ENCODE measurements around the gene ROR2. TPM values are rescaled to one million over a fixed set of nuclear protein-coding genes. Genes with fewer than 3 reads are reported as not detected.

ROR2 gene
- total and polyA plus RNA-seq, 2 donors (not counting 3 experiments of a cell fraction or from before 2014, with no cell fraction given): not detected

DNA sequence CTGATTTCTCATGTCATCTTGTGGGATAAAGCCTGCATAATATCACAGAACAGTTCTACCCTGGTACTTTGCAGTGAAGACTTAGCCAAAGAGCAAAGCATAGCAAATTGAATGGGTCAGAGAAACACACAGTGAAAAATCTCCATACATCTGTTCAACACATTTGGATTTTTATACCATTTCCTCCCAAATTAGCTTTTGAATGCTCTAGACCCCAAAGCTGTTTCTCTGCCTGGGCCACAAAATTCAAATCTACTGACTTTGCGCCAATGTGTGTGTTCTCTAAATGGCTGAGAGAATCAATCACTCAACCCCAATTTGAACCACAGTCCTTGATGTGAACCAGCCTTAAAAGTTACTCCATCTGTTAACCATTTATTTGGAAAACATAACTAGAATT lies 289.5 kb downstream of the ROR2 start:
- TF ChIP-seq JUN (IDR thresholded peaks at IDR 0.05; ENCODE audit: borderline replicate concordance, insufficient read depth, insufficient read length, low read depth): no peak
- no peak for TF ChIP-seq POLR2AphosphoS5 (IDR thresholded peaks at IDR 0.05; ENCODE audit: insufficient read depth, low read depth, low read length)
- no peak for TF ChIP-seq POLR2A (IDR thresholded peaks at IDR 0.05; ENCODE audit: low read depth, low read length)
- TF ChIP-seq, protein P1, sequence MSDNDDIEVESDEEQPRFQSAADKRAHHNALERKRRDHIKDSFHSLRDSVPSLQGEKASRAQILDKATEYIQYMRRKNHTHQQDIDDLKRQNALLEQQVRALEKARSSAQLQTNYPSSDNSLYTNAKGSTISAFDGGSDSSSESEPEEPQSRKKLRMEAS (IDR thresholded peaks at IDR 0.05; ENCODE audit: insufficient read depth, insufficient read length): no peak
- TF ChIP-seq, protein P2, sequence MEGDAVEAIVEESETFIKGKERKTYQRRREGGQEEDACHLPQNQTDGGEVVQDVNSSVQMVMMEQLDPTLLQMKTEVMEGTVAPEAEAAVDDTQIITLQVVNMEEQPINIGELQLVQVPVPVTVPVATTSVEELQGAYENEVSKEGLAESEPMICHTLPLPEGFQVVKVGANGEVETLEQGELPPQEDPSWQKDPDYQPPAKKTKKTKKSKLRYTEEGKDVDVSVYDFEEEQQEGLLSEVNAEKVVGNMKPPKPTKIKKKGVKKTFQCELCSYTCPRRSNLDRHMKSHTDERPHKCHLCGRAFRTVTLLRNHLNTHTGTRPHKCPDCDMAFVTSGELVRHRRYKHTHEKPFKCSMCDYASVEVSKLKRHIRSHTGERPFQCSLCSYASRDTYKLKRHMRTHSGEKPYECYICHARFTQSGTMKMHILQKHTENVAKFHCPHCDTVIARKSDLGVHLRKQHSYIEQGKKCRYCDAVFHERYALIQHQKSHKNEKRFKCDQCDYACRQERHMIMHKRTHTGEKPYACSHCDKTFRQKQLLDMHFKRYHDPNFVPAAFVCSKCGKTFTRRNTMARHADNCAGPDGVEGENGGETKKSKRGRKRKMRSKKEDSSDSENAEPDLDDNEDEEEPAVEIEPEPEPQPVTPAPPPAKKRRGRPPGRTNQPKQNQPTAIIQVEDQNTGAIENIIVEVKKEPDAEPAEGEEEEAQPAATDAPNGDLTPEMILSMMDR (IDR thresholded peaks at IDR 0.05; ENCODE audit: extremely low read depth in 1 of 2, insufficient read depth in 1 of 2, low read depth in 1 of 2, low read length in 2 of 2): no peak
- TF ChIP-seq FOS (IDR thresholded peaks at IDR 0.05; ENCODE audit: borderline replicate concordance, insufficient read depth, low read length): no peak
- no peak for TF ChIP-seq GATA2 (IDR thresholded peaks at IDR 0.05; ENCODE audit: insufficient read depth, insufficient read length, low read depth, low read length)
- TF ChIP-seq MYC (IDR thresholded peaks at IDR 0.05; ENCODE audit: low read depth, low read length): no peak
- TF ChIP-seq EZH2 (IDR thresholded peaks at IDR 0.05; ENCODE audit: borderline replicate concordance, low read depth, low read length, severe bottlenecking): no peak
- H3K4me1 ChIP-seq (ENCODE audit: control insufficient read depth, extremely low read depth, insufficient read depth, low read length): no peaks in the 10 kb centered on the region
- no peak for DNase-seq (ENCODE audit: low read depth, low spot score)
- CTCF ChIA-PET: interaction anchor here (1.8 kb wide), 1 partner anchor 67 kb away, joined by 15 read pairs; no protein-coding TSS in a partner anchor
- no peak overlapping the region for H3K27ac ChIP-seq (ENCODE audit: insufficient read depth, low read depth, low read length)
- no peak overlapping the region for H3K4me3 ChIP-seq (replicated peaks in 1 of 3; ENCODE audit: insufficient read depth in 1 of 3, low read depth in 1 of 3, low read length in 3 of 3)
- H3K36me3 ChIP-seq (ENCODE audit: control insufficient read depth in 2 of 2, extremely low read depth in 1 of 2, insufficient read depth in 2 of 2, low read length in 2 of 2): no peaks in the 10 kb centered on the region
- dilution Hi-C loops (cut with MboI; ENCODE audit: extremely low pct_ligation_motif_present, low sequenced_read_pairs): no loop called here
- H3K9me3 ChIP-seq (replicated peaks; ENCODE audit: control insufficient read depth, insufficient read depth, low read length): no peaks in the 10 kb centered on the region
- no TSS peak for BruUV-seq (replicated peaks)
- no peaks in the 10 kb centered on the region for H3K79me2 ChIP-seq (ENCODE audit: control insufficient read depth, insufficient read depth, low read length)
- H3K9me1 ChIP-seq (replicated peaks; ENCODE audit: control insufficient read depth, extremely low read depth, insufficient read depth, low read length): no peaks in the 10 kb centered on the region
- H2AFZ ChIP-seq (ENCODE audit: low read depth, low read length): no peak overlapping the region
- H4K20me1 ChIP-seq (replicated peaks; ENCODE audit: control insufficient read depth, extremely low read depth, insufficient read depth, low read length): no peaks in the 10 kb centered on the region
- FAIRE-seq: no peak
- intact Hi-C loops (cut with micrococcal nuclease): loop anchor here (2.0 kb wide), 1 partner anchor 66 kb away; no protein-coding TSS in a partner anchor
- no peak overlapping the region for H3K9ac ChIP-seq (replicated peaks; ENCODE audit: extremely low read depth, insufficient read depth, low read length)
- no peak overlapping the region for H3K4me2 ChIP-seq (ENCODE audit: insufficient read depth, low read length)
- H3K27me3 ChIP-seq (ENCODE audit: control insufficient read depth in 2 of 2, insufficient read depth in 2 of 2, low read length in 2 of 2): no peaks in the 10 kb centered on the region
- POLR2A ChIA-PET: no interaction called here

Data from endothelial cell of umbilical vein (primary cell).